Mammary epithelial cell (primary cell): ENCODE data around the gene CUZD1.

Source experiments
- EZH2 ChIP-seq: IDR thresholded peaks from 2 replicates; pipeline ENCODE4 v1.6.1; 2012; ENCODE audit warnings: low read length, inconsistent platforms, borderline replicate concordance
- TF ChIP-seq, protein P1 (sequence below), 2 donors: IDR thresholded peaks in 1 of 2; conservative IDR thresholded peaks in 1 of 2; 2 replicates each; pipeline ENCODE4 v1.5.1; 2011 to 2012; ENCODE audit warnings: inconsistent platforms in 2 of 2, low read length in 2 of 2, mild to moderate bottlenecking in 2 of 2, control low read depth in 1 of 2, low read depth in 1 of 2; ENCODE audit not compliant: insufficient read depth in 1 of 2; ENCODE audit errors: extremely low read depth in 1 of 2

DNA sequence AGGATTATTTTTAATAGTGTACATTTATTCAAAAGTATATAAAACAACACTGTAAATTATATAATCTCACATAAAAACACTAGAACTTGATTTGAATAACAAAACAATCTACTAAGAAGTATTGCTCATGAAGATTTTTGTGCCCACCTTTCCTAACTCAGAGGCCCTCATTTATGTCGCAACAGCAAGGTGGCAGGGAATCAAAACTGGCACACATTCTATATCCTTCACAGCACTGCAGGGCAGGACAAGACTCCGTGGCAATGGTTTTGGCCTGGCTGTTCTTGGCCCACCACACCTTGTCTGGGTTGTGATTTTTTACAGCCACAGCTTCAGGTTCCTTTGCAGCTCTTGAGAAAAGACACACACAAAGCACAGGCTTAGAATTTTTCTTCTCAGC, 3.4 kb upstream of the CUZD1 start:
- TF ChIP-seq, protein P1, sequence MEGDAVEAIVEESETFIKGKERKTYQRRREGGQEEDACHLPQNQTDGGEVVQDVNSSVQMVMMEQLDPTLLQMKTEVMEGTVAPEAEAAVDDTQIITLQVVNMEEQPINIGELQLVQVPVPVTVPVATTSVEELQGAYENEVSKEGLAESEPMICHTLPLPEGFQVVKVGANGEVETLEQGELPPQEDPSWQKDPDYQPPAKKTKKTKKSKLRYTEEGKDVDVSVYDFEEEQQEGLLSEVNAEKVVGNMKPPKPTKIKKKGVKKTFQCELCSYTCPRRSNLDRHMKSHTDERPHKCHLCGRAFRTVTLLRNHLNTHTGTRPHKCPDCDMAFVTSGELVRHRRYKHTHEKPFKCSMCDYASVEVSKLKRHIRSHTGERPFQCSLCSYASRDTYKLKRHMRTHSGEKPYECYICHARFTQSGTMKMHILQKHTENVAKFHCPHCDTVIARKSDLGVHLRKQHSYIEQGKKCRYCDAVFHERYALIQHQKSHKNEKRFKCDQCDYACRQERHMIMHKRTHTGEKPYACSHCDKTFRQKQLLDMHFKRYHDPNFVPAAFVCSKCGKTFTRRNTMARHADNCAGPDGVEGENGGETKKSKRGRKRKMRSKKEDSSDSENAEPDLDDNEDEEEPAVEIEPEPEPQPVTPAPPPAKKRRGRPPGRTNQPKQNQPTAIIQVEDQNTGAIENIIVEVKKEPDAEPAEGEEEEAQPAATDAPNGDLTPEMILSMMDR (conservative IDR thresholded peaks at IDR 0.05 in 1 of 2, IDR thresholded peaks at IDR 0.05 in 1 of 2; ENCODE audit: extremely low read depth in 1 of 2, insufficient read depth in 1 of 2, low read depth in 1 of 2, low read length in 2 of 2) = no peak
- no peak for TF ChIP-seq EZH2
